ENCODE results near the gene EXD2. TPM values are rescaled to one million over a fixed set of nuclear protein-coding genes. Genes with fewer than 3 reads are reported as not detected.

Gene EXD2
- total RNA-seq, 1 experiment from 2014 or later, result 17.7 TPM

GRCh38 chr14:69193721-69194120 lies 2.4 kb downstream of the EXD2 start:
- no TSS peak for BruUV-seq (replicated peaks)
- TF ChIP-seq CTCF (IDR thresholded peaks at IDR 0.05; ENCODE audit: unreplicated experiment), result no peak
- no peaks in the 10 kb centered on the region for H3K27me3 Mint-ChIP-seq (ENCODE audit: insufficient read depth, unreplicated experiment)
- CTCF ChIA-PET, result interaction anchor here (1.0 kb wide), 1 partner anchor 44 kb away, joined by 3 read pairs; no protein-coding TSS in a partner anchor
- H3K4me3 Mint-ChIP-seq (ENCODE audit: unreplicated experiment), result peak overlapping the region; percentile 94
- POLR2A ChIA-PET, result no interaction called here
- intact Hi-C loops (cut with micrococcal nuclease), result no loop called here
- no peak overlapping the region for H3K27ac Mint-ChIP-seq (ENCODE audit: low read depth, unreplicated experiment)
- DNase-seq (ENCODE audit: unreplicated experiment), result no peak
- H3K36me3 Mint-ChIP-seq (ENCODE audit: insufficient read depth, unreplicated experiment), result peaks cover 6% of the 10 kb centered on the region
- H3K4me1 Mint-ChIP-seq (ENCODE audit: insufficient read depth, unreplicated experiment), result peaks cover 6% of the 10 kb centered on the region
- H3K9me3 Mint-ChIP-seq (ENCODE audit: unreplicated experiment), result no peaks in the 10 kb centered on the region

- Mint-ChIP-seq H3K27me3 (ENCODE audit: insufficient read depth, unreplicated experiment) (no peaks in the 10 kb centered on the region), H3K9me3 (ENCODE audit: unreplicated experiment) (no peaks in the 10 kb centered on the region), H3K4me1 (ENCODE audit: insufficient read depth, unreplicated experiment) (no peaks in the 10 kb centered on the region), H3K27ac (ENCODE audit: low read depth, unreplicated experiment) (no peak overlapping the region), H3K36me3 (ENCODE audit: insufficient read depth, unreplicated experiment) (no peaks in the 10 kb centered on the region), H3K4me3 (ENCODE audit: unreplicated experiment) (no peak overlapping the region)
- no TSS peak for BruUV-seq (replicated peaks)
- TF ChIP-seq CTCF (IDR thresholded peaks at IDR 0.05; ENCODE audit: unreplicated experiment), result no peak
- DNase-seq (ENCODE audit: unreplicated experiment), result no peak
- ChIA-PET POLR2A (interaction anchor here (0.5 to 1.2 kb wide), 2 partner anchors 47 to 199 kb away, joined by 3 to 4 read pairs; partner anchors contain the start of genes DCAF5 and SLC39A9), CTCF (interaction anchor here (0.6 to 0.9 kb wide), 2 partner anchors 15 to 69 kb away, joined by 3 to 6 read pairs; no protein-coding TSS in a partner anchor)
- intact Hi-C loops (cut with micrococcal nuclease), result no loop called here
These were observed 8.5 kb downstream of the EXD2 start for GRCh38 chr14:69199786-69200185.

DNA sequence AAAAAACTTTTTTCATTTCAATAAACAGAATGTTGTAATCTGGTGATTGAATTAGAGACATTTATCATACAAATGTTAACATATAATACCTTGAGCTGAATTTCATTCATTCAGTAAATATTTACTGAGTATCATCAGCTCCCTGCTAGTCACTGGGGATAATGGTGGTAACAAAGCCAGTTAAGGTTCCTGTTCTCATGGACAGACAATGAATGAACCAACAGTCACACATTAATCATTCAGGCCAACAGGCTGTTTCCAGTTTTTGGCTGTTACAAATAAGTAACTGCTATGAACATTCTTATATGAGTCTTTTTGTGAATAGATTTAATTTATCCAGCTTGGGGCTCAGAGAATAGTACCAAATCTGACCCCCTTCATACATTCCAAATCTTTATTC lies 13.5 kb downstream of the EXD2 start:
- DNase-seq (ENCODE audit: unreplicated experiment), result no peak
- POLR2A ChIA-PET, result interaction anchor here (0.6 to 2.6 kb wide), 2 partner anchors 13 to 336 kb away, joined by 4 to 14 read pairs; partner anchors contain the start of gene EXD2
- H3K9me3 Mint-ChIP-seq (ENCODE audit: unreplicated experiment), result no peaks in the 10 kb centered on the region
- H3K27me3 Mint-ChIP-seq (ENCODE audit: insufficient read depth, unreplicated experiment), result no peaks in the 10 kb centered on the region
- intact Hi-C loops (cut with micrococcal nuclease), result no loop called here
- TF ChIP-seq CTCF (IDR thresholded peaks at IDR 0.05; ENCODE audit: unreplicated experiment), result no peak
- H3K36me3 Mint-ChIP-seq (ENCODE audit: insufficient read depth, unreplicated experiment), result no peaks in the 10 kb centered on the region
- no peak overlapping the region for H3K27ac Mint-ChIP-seq (ENCODE audit: low read depth, unreplicated experiment)
- BruUV-seq (replicated peaks), result no TSS peak
- no peaks in the 10 kb centered on the region for H3K4me1 Mint-ChIP-seq (ENCODE audit: insufficient read depth, unreplicated experiment)
- CTCF ChIA-PET, result interaction anchor here (1.2 kb wide), 1 partner anchor 75 kb away, joined by 4 read pairs; no protein-coding TSS in a partner anchor
- H3K4me3 Mint-ChIP-seq (ENCODE audit: unreplicated experiment), result no peak overlapping the region

DNA sequence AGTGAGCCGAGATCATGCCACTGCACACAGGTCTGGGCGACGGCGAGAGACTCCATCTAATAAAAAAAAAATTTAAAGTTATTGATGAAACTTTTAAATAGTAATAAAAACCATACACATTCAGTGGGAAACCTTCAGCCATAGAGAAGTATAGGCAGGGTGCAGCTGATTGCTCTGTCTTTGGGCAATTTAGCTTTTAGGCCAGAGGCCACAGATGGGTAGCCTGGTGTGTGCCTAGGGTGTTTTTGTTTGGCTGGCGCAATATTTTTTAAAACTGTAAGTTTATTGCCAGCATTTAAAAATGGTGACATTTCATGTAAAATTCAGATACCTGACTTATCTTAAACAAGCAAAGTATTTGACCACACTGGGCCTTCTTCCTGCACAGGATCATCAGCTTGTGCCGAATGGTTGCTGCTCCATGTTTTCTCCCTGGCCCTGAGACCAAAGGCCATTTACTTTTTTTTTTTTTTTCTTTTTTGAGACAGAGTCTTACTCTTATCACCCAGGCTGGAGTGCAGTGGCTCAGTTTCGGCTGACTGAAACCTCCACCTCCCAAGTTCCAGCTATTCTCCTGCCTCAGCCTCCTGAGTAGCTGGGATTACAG lies 16.2 kb downstream of the EXD2 start:
- no TSS peak for BruUV-seq (replicated peaks)

More for the DNA sequence above, 16.2 kb downstream of the EXD2 start:
- TF ChIP-seq CTCF (IDR thresholded peaks at IDR 0.05; ENCODE audit: unreplicated experiment), result no peak
- DNase-seq (ENCODE audit: unreplicated experiment), result no peak
- H3K27me3 Mint-ChIP-seq (ENCODE audit: insufficient read depth, unreplicated experiment), result no peaks in the 10 kb centered on the region
- H3K4me3 Mint-ChIP-seq (ENCODE audit: unreplicated experiment), result no peak overlapping the region
- H3K27ac Mint-ChIP-seq (ENCODE audit: low read depth, unreplicated experiment), result no peak overlapping the region
- no peaks in the 10 kb centered on the region for H3K4me1 Mint-ChIP-seq (ENCODE audit: insufficient read depth, unreplicated experiment)
- CTCF ChIA-PET, result interaction anchor here (0.6 to 1.0 kb wide), 2 partner anchors 13 to 15 kb away, joined by 3 to 5 read pairs; no protein-coding TSS in a partner anchor
- peaks cover 9% of the 10 kb centered on the region for H3K36me3 Mint-ChIP-seq (ENCODE audit: insufficient read depth, unreplicated experiment)
- POLR2A ChIA-PET, result no interaction called here
- intact Hi-C loops (cut with micrococcal nuclease), result no loop called here
- H3K9me3 Mint-ChIP-seq (ENCODE audit: unreplicated experiment), result no peaks in the 10 kb centered on the region
